Tibial artery (tissue), 4 donors: ENCODE measurements around the gene LIN9.

Experiments
- DNase-seq, 2 donors: peaks; one replicate each; pipeline ENCODE4 v3.0.0-alpha.2; 2019
- H3K27ac ChIP-seq, 2 donors: fragments of 200-600 bp; sonication (generic) in 1 of 2; 1 replicate in 1 of 2; 2 replicates in 1 of 2; pipeline ENCODE4 v1.5.1; 2018 to 2019; ENCODE audit warnings: mild to moderate bottlenecking in 1 of 2
- H3K27me3 ChIP-seq, 2 donors: fragments of 200-600 bp; sonication (generic) in 1 of 2; one replicate each; pipeline versions ENCODE4 v1.5.1 to v1.6.0; 2016 to 2019
- H3K36me3 ChIP-seq, 3 donors: fragments of 200-600 bp; sonication (generic) in 2 of 3; one replicate each; pipeline ENCODE4 v1.5.1; 2016 to 2019; ENCODE audit warnings: mild to moderate bottlenecking in 2 of 3
- H3K4me1 ChIP-seq, 4 donors: fragments of 200-600 bp; sonication (generic) in 2 of 4; 1 replicate in 3 of 4; 2 replicates in 1 of 4; pipeline ENCODE4 v1.5.1; 2016 to 2019
- H3K4me3 ChIP-seq, 2 donors: fragments of 200-600 bp; sonication (generic) in 1 of 2; 1 replicate in 1 of 2; 2 replicates in 1 of 2; pipeline ENCODE4 v1.5.1; 2018 to 2019; ENCODE audit warnings: mild to moderate bottlenecking in 2 of 2
- H3K9me3 ChIP-seq, 3 donors: fragments of 200-600 bp; sonication (generic) in 1 of 3; one replicate each; pipeline ENCODE4 v1.5.1; 2016 to 2019
- intact Hi-C: fragments of 100-400 bp; cut with DNase I; formaldehyde crosslinking; loops from one replicate; pipeline ENCODE4 v1.15.0; 2023; ENCODE audit warnings: low total_unique reads
- TF ChIP-seq, protein P1 (sequence below), 2 experiments: fragments of 200-600 bp in 1 of 2; fragments of 450-650 bp in 1 of 2; IDR thresholded peaks; one replicate each; pipeline ENCODE4 v1.5.1; 2017 to 2019; ENCODE audit warnings: antibody characterized with exemption in 2 of 2, mild to moderate bottlenecking in 1 of 2, moderate library complexity in 1 of 2

The LIN9 gene

DNA sequence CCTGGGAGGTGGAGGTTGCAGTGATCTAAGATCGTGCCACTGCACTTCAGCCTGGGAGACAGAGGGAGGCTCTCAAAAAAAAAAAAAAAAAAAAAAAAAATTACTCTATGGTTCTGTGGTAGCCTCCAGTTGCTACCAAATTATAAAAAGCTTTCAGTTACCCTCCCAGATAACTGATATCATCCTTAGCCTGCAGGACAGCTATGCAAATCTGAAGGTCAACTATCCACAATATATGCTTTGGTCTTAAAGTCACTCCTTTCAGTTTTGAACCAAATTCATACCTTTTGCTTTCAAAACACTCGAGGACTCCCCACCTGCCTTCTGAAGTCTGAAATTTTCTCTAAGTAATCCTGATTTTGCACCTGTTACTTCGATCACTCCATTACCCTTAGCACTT, 82.4 kb downstream of the LIN9 start:
- TF ChIP-seq, protein P1, sequence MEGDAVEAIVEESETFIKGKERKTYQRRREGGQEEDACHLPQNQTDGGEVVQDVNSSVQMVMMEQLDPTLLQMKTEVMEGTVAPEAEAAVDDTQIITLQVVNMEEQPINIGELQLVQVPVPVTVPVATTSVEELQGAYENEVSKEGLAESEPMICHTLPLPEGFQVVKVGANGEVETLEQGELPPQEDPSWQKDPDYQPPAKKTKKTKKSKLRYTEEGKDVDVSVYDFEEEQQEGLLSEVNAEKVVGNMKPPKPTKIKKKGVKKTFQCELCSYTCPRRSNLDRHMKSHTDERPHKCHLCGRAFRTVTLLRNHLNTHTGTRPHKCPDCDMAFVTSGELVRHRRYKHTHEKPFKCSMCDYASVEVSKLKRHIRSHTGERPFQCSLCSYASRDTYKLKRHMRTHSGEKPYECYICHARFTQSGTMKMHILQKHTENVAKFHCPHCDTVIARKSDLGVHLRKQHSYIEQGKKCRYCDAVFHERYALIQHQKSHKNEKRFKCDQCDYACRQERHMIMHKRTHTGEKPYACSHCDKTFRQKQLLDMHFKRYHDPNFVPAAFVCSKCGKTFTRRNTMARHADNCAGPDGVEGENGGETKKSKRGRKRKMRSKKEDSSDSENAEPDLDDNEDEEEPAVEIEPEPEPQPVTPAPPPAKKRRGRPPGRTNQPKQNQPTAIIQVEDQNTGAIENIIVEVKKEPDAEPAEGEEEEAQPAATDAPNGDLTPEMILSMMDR (IDR thresholded peaks at IDR 0.05) = no peak
- Histone ChIP-seq H3K9me3 (no peaks in the 10 kb centered on the region), H3K27ac (no peak overlapping the region), H3K4me1 (peaks cover 0 to 13% (median 7%) of the 10 kb centered on the region in 4 donors), H3K4me3 (no peak overlapping the region), H3K27me3 (peaks cover 0 to 30% of the 10 kb centered on the region in 2 donors), H3K36me3 (peaks cover 0 to 8% (median 0%) of the 10 kb centered on the region in 3 donors)
- DNase-seq = no peak
- intact Hi-C loops = no loop called here

DNA sequence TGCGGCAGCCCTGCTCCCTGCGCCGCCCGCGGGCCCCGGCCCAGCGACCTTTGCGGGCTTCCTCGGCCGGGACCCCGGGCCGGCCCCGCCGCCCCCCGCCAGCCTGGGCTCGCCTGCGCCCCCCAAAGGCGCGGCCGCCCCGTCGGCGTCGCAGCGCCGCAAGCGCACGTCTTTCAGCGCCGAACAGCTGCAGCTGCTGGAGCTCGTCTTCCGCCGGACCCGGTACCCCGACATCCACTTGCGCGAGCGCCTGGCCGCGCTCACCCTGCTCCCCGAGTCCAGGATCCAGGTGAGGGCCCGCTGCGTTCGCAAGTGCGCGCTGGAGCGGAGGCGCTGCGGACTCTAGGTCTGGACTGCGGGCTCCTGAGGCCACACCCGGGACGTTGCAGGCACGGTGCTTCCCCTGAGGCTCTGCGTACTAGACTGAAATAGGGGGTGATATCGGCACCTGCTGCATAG, 85.1 kb downstream of the LIN9 start:
- TF ChIP-seq, protein P1 (IDR thresholded peaks at IDR 0.05) = no peak
- no peak overlapping the region for H3K27ac ChIP-seq
- no peaks in the 10 kb centered on the region for H3K9me3 ChIP-seq
- H3K36me3 ChIP-seq = no peaks in the 10 kb centered on the region
- H3K4me1 ChIP-seq = peaks cover 0 to 13% (median 7%) of the 10 kb centered on the region in 4 donors
- intact Hi-C loops = no loop called here
- peak overlapping the region; percentile 28 to 51 for H3K4me3 ChIP-seq
- no peak for DNase-seq
- H3K27me3 ChIP-seq = peaks cover 0 to 30% of the 10 kb centered on the region in 2 donors

DNA sequence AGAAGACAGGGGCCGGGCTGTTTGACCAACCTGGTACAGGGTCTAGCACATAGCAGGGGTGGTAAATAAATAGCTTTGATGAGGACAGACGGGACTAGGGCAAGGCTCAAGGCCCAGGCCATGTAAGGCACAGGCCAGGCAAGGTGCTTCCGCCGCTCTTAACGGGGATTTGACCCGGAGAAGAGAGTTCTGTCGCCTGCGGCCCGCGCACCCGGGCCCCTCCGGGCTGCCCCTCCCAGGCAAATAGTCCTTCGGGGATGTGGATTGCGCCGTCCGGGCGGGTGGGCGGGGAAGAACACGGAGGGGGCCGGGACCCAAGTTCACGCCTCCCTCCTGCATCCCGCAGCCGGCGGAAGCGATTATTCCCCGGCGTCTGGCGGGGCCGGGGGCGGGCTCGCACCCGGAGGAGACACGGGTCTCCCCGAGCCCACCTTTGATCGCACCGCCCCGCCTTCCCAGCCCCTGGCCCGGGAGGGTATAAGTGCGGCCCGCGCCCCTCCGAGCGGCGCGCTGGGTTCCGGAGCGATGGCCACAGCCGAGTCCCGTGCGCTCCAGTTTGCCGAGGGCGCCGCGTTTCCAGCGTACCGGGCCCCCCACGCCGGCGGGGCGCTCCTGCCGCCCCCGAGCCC, 85.7 kb downstream of the LIN9 start, which contains the start of gene MIXL1:
MIXL1 (plus strand) TSS at position 508 of the 629 bp plus-strand sequence; CDS start at position 526, 18 bp downstream.
- Histone ChIP-seq H3K9me3 (no peaks in the 10 kb centered on the region), H3K27ac (no peak within 1 kb of the TSS), H3K27me3 (peaks cover 0 to 30% of the 10 kb centered on the region in 2 donors), H3K4me1 (peaks cover 0 to 13% (median 7%) of the 10 kb centered on the region in 4 donors), H3K4me3 (peak within 1 kb of the TSS; percentile 28 to 51), H3K36me3 (no peaks in the 10 kb centered on the region)
- intact Hi-C loops = no loop called here
- TF ChIP-seq, protein P1 (IDR thresholded peaks at IDR 0.05) = no peak
- no peak for DNase-seq

DNA sequence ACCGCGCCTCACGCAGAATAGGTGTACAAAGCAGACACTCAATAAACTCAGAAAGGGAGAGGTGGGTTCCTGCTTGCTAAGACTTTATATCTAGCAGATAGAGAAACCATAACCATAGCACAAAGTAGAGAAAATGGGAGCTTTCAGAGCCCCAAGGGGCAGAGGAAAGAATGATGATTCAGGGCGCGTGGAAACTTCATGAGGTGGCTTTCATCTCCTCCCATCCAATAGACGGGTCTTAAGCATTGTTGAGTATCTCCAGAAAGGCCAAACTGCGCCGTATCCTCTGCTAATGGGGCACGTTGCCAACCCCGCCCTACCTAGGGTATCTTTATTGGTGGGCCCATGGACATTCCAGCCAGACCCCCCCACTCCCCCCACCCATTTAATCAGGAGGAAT, 86.3 kb downstream of the LIN9 start:
- TF ChIP-seq, protein P1 (IDR thresholded peaks at IDR 0.05) = no peak
- Histone ChIP-seq H3K36me3 (no peaks in the 10 kb centered on the region), H3K9me3 (no peaks in the 10 kb centered on the region), H3K4me3 (no peak overlapping the region), H3K4me1 (peaks cover 0 to 13% (median 7%) of the 10 kb centered on the region in 4 donors), H3K27ac (no peak overlapping the region), H3K27me3 (peaks cover 0 to 30% of the 10 kb centered on the region in 2 donors)
- no peak for DNase-seq
- intact Hi-C loops = no loop called here

DNA sequence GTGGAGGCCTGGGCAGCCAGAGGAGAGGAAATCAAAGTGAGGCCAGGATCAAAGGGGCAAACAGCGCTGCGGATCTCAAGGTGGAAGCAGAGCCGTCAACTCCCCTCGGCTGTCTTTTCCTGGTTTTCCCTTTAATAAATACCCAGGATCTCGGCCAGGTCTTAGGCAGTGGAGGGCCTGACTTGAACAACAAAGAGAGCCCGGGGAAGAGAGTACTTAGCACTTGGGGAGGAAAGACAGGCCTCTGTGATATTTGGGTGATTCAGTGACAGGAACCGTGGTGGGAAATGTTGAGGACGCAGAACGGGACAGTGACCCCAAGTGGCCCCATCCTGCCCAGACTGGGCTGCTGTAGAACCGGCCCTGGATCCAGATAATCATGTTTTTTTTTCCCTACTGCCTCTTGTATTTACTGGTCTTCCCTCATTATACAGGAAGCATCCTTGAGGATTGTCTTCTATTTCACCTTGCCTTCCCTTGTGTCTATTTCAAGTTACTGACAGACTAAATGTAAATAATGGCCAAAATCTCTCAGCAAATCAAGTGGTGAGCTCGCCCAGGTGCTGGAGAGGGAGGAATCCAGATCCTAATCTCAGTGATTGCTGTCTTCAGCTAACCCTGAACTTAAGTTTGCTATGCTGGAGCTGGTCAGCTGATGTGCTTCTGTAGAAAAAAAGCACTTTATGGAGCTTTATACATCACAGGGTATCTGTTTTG, 88.3 kb downstream of the LIN9 start:
- Histone ChIP-seq H3K27ac (no peak overlapping the region), H3K36me3 (no peaks in the 10 kb centered on the region), H3K27me3 (peaks cover 0 to 32% of the 10 kb centered on the region in 2 donors), H3K4me1 (peaks cover 0 to 13% (median 7%) of the 10 kb centered on the region in 4 donors), H3K4me3 (no peak overlapping the region), H3K9me3 (no peaks in the 10 kb centered on the region)
- no peak for DNase-seq
- intact Hi-C loops = no loop called here
- TF ChIP-seq, protein P1 (IDR thresholded peaks at IDR 0.05) = no peak
